Measurements from ENCODE around the gene CUX1. TPM values are rescaled to one million over a fixed set of nuclear protein-coding genes. Genes with fewer than 3 reads are reported as not detected.

CUX1 gene
- total RNA-seq, 1 experiment from 2014 or later = 54.8 TPM

DNA sequence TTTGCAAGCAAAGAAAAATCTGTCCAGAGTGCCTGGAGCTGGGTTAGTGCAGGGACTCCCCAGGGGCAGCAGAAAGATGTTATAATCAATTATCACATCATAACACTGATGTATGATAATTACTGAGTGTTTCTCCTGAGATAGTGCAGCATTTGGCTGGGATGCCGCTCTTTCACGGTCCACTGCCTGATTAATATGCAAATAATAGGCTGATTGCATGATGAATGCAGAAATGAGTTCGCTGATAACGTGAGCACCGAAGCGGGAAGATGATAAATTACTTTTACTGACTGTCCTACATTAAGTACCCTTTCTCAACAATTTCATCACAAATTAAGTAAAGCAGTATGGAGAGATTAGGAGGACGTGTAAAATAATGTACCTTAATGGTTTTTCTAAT is 397.8 kb downstream of the CUX1 start:
- no TSS peak for BruUV-seq (replicated peaks)
- peaks cover 8% of the 10 kb centered on the region for H3K36me3 Mint-ChIP-seq (ENCODE audit: insufficient read depth, unreplicated experiment)

DNA sequence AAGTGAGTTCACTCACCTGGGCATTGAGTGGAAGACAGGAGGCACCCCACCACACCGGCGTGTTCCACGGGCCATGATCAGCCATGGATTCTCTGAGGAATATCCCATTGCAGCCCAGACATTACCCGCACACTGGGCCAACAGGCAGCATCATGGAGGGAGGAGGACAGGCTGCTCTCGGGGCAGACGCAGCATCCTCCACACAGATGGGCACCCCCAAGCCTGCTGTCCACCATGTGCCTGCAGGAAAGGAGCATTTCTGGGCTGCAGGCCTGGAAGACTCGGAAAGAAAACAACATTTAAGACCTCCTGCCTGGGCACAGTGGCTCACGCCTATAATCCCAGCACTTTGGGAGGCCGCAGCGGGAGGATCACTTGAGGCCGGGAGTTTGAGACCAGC is 398.3 kb downstream of the CUX1 start:
- no peaks in the 10 kb centered on the region for H3K9me3 Mint-ChIP-seq (ENCODE audit: low read depth, unreplicated experiment)
- no peak for DNase-seq
- peaks cover 8% of the 10 kb centered on the region for H3K36me3 Mint-ChIP-seq (ENCODE audit: insufficient read depth, unreplicated experiment)
- no TSS peak for BruUV-seq (replicated peaks)
- TF ChIP-seq, protein P1, sequence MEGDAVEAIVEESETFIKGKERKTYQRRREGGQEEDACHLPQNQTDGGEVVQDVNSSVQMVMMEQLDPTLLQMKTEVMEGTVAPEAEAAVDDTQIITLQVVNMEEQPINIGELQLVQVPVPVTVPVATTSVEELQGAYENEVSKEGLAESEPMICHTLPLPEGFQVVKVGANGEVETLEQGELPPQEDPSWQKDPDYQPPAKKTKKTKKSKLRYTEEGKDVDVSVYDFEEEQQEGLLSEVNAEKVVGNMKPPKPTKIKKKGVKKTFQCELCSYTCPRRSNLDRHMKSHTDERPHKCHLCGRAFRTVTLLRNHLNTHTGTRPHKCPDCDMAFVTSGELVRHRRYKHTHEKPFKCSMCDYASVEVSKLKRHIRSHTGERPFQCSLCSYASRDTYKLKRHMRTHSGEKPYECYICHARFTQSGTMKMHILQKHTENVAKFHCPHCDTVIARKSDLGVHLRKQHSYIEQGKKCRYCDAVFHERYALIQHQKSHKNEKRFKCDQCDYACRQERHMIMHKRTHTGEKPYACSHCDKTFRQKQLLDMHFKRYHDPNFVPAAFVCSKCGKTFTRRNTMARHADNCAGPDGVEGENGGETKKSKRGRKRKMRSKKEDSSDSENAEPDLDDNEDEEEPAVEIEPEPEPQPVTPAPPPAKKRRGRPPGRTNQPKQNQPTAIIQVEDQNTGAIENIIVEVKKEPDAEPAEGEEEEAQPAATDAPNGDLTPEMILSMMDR (IDR thresholded peaks at IDR 0.05; ENCODE audit: unreplicated experiment) = no peak
- intact Hi-C loops (cut with micrococcal nuclease; ENCODE audit: unreplicated experiment) = no loop called here
- no peaks in the 10 kb centered on the region for H3K4me1 Mint-ChIP-seq (ENCODE audit: low read depth, unreplicated experiment)
- no peaks in the 10 kb centered on the region for H3K27me3 Mint-ChIP-seq (ENCODE audit: unreplicated experiment)
- H3K4me3 Mint-ChIP-seq (ENCODE audit: low read depth, unreplicated experiment) = no peak overlapping the region
- H3K27ac Mint-ChIP-seq (ENCODE audit: unreplicated experiment) = no peak overlapping the region
- CTCF ChIA-PET = no interaction called here

More for the DNA sequence above, 397.8 kb downstream of the CUX1 start:
- H3K27ac Mint-ChIP-seq (ENCODE audit: unreplicated experiment) = no peak overlapping the region
- TF ChIP-seq, protein P1 (IDR thresholded peaks at IDR 0.05; ENCODE audit: unreplicated experiment) = no peak
- CTCF ChIA-PET = no interaction called here
- intact Hi-C loops (cut with micrococcal nuclease; ENCODE audit: unreplicated experiment) = no loop called here
- no peaks in the 10 kb centered on the region for H3K4me1 Mint-ChIP-seq (ENCODE audit: low read depth, unreplicated experiment)
- no peak for DNase-seq
- H3K4me3 Mint-ChIP-seq (ENCODE audit: low read depth, unreplicated experiment) = no peak overlapping the region
- H3K9me3 Mint-ChIP-seq (ENCODE audit: low read depth, unreplicated experiment) = no peaks in the 10 kb centered on the region
- H3K27me3 Mint-ChIP-seq (ENCODE audit: unreplicated experiment) = no peaks in the 10 kb centered on the region

DNA sequence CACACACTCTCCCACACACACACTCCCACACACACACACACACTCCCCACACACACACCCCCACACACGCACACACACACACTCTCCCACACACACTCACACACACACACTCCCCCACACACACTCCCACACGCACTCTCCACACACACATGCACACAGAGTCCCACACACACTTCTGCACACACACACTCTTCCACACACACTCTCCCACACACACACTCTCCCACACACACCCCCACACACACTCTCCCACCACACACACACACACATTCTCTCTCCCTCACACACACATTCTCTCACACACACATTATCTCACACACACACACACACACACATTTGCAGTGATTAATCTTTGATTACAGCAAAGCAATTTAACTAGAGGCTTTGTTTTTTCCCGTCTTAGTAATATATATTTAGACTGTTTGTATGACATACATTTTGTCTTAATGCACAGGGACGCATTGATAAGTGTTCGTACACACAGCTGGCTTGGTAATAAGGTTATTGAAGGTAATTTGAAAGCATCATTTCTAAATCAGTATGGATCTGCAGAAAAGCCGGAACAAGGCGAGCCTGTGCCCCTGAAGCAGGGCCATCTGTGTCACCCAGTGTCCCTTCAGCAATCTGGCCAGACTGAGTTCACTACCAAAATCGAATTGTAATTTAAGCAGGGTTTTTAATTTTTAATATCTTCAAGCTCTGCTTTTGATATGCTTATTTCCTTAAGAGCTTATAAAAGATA is 399.3 kb downstream of the CUX1 start:
- H3K4me1 Mint-ChIP-seq (ENCODE audit: low read depth, unreplicated experiment) = no peaks in the 10 kb centered on the region
- intact Hi-C loops (cut with micrococcal nuclease; ENCODE audit: unreplicated experiment) = no loop called here
- H3K4me3 Mint-ChIP-seq (ENCODE audit: low read depth, unreplicated experiment) = no peak overlapping the region
- H3K27ac Mint-ChIP-seq (ENCODE audit: unreplicated experiment) = no peak overlapping the region
- H3K36me3 Mint-ChIP-seq (ENCODE audit: insufficient read depth, unreplicated experiment) = peaks cover 8% of the 10 kb centered on the region
- no peak for DNase-seq
- CTCF ChIA-PET = no interaction called here
- no peaks in the 10 kb centered on the region for H3K9me3 Mint-ChIP-seq (ENCODE audit: low read depth, unreplicated experiment)
- TF ChIP-seq, protein P1 (IDR thresholded peaks at IDR 0.05; ENCODE audit: unreplicated experiment) = no peak
- no TSS peak for BruUV-seq (replicated peaks)
- no peaks in the 10 kb centered on the region for H3K27me3 Mint-ChIP-seq (ENCODE audit: unreplicated experiment)

DNA sequence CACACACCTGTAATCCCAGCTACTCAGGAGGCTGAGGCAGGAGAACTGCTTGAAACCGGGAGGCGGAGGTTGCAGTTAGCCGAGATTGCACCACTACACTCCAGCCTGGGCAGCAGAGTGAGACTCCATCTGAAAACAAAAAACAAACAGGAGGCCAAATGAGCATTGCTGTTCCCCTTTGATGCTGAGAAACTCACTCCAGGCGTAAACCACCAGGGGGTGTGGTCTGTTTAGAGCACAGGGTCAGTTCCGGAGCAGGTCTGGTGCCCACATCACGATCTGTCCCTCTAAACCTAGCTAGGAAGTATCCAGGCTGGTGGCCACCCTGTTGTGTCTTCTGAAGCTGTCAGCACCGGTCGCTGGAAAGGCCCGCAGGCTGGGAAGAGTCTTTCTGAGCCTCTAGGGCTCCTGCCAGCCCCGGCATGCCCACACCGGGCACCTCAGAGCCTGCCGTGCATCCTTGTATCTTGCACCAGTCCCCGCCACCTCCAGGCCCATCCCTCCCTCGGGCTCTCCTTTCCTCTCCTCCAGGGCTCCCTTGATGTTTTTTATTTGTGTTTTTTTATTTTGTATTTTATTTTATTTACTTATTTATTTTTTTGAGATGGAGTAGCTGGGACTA is 402.9 kb downstream of the CUX1 start:
- no peak overlapping the region for H3K4me3 Mint-ChIP-seq (ENCODE audit: low read depth, unreplicated experiment)
- H3K27ac Mint-ChIP-seq (ENCODE audit: unreplicated experiment) = no peak overlapping the region
- no peaks in the 10 kb centered on the region for H3K27me3 Mint-ChIP-seq (ENCODE audit: unreplicated experiment)
- intact Hi-C loops (cut with micrococcal nuclease; ENCODE audit: unreplicated experiment) = no loop called here
- H3K36me3 Mint-ChIP-seq (ENCODE audit: insufficient read depth, unreplicated experiment) = peaks cover 8% of the 10 kb centered on the region
- TF ChIP-seq, protein P1 (IDR thresholded peaks at IDR 0.05; ENCODE audit: unreplicated experiment) = no peak
- CTCF ChIA-PET = no interaction called here
- DNase-seq = no peak
- no TSS peak for BruUV-seq (replicated peaks)
- H3K4me1 Mint-ChIP-seq (ENCODE audit: low read depth, unreplicated experiment) = no peaks in the 10 kb centered on the region
- H3K9me3 Mint-ChIP-seq (ENCODE audit: low read depth, unreplicated experiment) = no peaks in the 10 kb centered on the region
